Suppressor macrophage treated with lipopolysaccharide for 4 hours (primary cell): ENCODE data around the gene DNAJC22.
"Not testable (repeated sequence)": the region's sequence is repeated elsewhere in the genome, so short reads cannot be mapped to it uniquely, and the experiment has no call there.

Experiments used
- DNase-seq: peaks from one replicate; pipeline ENCODE4 v3.0.0-alpha.2; 2020

DNAJC22 gene

GRCh38 chr12:49331380-49332222 lies 15.1 kb upstream of the DNAJC22 start:
- DNase-seq, result peak; percentile 65

- DNase-seq, result no peak
Observed at GRCh38 chr12:49332441-49332861, 14.2 kb upstream of the DNAJC22 start.

DNA sequence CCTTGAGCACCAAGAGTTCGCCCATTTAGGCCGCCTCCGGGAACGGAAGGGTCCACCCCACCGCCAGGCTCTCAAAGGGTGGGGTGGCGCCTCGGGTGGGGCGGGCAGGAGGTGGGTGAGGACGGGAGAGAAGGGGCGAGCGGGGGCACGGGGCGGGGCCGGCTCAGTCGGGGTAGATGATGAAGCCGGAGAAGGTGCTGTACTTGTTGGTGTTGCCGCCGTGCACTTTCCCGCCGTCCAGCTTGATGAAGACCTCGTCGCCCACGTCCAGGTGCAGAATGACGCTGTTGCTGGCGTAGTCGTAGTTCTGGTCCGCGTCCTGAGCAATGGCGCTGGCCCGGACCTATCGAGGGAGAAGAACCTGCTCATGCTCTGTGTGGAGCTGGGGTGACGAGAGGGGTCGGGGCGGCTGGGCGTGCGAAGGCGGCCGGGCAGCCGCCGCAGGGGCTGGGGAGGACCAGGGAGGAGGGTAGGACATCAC lies 13.8 kb upstream of the DNAJC22 start:
- no peak for DNase-seq

DNA sequence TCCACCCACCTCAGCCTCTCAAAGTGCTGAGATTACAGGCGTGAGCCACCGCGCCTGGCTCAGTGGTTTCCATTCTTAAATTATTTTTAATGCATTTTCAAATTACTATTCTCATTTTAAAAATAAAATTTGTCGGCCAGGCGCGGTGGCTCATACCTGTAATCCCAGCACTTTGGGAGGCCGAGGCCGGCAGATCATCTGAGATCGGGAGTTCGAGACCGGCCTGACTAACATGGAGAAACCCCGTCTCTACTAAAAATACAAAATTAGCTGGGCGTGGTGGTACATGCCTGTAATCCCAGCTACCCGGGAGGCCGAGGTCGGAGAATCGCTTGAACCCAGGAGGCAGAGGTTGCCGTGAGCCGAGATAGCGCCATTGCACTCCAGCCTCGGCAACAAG lies 12.9 kb upstream of the DNAJC22 start:
- DNase-seq, result not testable (repeated sequence)

- no peak for DNase-seq
Observed at GRCh38 chr12:49334226-49334625, 12.5 kb upstream of the DNAJC22 start.

GRCh38 chr12:49334681-49335080 lies 12.0 kb upstream of the DNAJC22 start:
- no peak for DNase-seq

- DNase-seq, result no peak
Observed at GRCh38 chr12:49335118-49335954, 11.4 kb upstream of the DNAJC22 start.

DNA sequence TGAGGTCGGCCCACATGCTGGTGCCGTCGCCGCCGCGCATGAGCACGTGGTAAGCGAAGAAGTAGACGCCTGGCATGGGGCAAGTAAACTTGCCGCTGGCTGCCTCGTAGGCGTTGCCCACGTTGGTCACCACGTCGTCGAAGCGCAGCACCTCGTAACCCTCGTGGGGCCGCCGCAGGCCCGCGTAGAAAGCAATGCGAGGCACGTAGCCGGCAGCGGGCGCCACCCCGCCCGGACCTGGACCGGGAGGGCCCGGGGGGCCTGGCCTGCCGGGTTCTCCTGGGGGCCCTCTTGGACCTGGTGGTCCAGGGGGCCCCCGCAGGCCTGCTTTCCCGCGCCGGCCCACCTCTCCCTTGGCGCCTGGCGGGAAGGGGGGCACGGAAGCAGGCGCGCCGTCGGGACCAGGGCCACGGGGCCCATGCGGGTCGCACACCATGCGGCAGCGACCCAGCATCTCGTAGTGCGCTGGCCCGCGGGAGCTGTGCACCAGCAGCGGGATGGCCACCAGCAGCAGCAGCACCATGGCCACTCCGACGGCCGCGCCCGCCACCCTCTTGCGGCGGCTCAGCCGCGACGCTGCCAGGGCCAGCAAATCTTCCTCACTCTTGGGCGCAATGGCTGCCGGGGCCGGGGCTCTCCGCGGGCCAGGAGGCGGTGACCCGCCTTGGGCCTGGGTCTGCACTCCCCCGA lies 10.6 kb upstream of the DNAJC22 start:
- no peak for DNase-seq

GRCh38 chr12:49336645-49337584 lies 9.8 kb upstream of the DNAJC22 start, which contains the start of gene C1QL4:
C1QL4 (minus strand) TSS chr12:49337188; CDS start chr12:49336477, 711 bp downstream.
- DNase-seq, result peak; percentile 85

- DNase-seq, result no peak
Observed at GRCh38 chr12:49338830-49339463, 7.7 kb upstream of the DNAJC22 start.

DNA sequence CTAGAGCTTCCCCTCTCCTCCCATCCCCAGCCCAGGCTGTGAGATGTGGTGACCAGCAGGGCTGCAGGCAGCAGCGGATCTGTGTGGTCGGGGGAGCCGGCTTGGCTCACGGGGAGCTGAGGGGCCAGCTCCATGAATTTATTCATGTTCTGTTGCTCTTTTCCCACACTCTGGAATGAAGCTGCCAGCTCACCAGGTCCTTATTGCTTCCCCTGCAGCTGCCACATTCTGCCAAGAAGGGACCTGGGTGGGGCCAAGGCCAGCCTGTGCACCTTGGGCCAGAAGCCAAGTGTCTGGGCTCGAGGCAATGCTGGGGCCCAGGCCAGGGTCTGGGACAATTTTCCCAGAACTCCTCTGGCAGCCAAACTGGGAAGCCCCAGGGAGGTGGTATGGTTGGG lies 7.2 kb upstream of the DNAJC22 start:
- DNase-seq, result no peak

GRCh38 chr12:49340095-49340870 lies 6.4 kb upstream of the DNAJC22 start:
- DNase-seq, result no peak

DNA sequence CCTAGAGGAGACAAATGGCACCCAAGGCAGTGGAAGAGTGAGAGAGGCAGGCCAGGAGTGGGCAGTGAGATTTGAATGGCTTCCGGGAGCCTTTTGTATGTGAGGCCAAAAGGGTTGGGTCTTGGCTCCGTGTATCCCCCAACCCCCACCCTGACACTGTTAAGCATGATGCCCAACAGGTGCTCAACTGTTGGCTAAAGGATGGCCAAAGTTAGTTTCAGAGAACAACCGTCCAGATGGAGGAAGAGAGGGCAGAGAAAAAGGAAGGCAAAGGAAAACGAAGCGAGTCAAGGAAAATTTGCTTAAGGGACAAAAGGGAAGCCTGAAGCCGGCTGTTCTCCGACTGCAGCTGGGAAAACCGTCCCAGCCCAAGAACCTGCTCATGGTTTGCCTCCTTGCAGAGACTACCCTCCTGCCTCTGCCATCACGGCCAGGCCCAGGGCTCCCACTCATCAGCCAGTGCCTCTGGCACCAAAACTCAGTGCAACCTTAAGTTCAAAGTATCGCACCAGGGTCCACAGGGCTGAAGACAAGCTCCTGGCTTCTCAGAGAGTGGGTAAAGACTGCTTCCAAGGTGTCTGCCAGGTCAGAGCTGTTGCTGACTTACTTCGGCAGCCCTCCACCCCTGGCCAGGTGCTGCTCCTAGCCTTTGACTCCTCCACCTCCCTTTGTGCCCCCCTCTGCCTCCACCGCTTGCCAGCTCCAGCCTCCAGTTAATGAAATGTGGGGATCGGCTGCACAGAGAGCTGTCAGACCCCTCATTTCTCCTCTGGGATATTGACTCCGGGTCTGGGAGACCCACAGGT lies 5.5 kb upstream of the DNAJC22 start:
- no peak for DNase-seq

- no peak for DNase-seq
Observed at GRCh38 chr12:49341777-49342065, 5.0 kb upstream of the DNAJC22 start.

- peak; percentile 88 for DNase-seq
Observed at GRCh38 chr12:49342066-49342913, 4.4 kb upstream of the DNAJC22 start.

DNA sequence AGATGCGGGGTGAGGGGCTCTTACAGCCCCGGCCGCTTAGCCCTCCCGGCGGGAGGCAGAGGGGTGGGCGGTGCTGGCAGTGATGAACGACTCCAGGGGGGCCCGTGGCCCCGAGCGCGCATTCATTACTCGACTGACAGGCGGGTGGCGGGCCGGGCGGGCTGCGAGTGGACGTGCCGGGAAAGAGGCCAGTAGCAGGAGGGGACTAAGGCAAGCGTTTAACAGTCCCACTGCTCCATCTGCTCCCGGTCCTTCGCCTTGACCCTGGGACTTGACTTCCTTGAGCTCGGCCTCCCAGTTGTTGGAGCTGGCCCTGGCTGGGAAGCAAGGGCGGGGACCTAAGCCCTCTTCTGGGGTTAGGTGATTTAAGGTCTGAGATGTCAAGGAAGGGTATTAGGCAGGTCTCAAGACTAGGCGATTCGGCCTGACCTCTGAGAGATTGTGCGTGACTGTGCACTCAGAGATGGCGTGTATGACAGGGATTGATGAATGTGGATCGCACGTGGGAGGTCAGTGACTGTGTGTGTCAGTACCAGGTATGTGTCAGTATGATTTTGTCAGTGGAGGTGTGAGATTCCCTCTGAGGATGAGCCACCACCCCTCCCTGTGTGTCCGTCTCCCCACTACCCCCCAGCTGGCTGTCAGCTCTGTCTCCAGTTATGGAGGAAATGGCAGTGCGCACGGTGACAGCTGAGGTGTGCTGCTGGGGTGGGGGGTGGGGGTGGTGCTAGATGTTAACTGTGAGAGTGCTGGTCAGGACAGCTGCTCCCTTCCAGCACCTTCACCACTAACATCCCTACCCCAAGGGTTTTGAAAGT lies 3.6 kb upstream of the DNAJC22 start:
- DNase-seq, result no peak

DNA sequence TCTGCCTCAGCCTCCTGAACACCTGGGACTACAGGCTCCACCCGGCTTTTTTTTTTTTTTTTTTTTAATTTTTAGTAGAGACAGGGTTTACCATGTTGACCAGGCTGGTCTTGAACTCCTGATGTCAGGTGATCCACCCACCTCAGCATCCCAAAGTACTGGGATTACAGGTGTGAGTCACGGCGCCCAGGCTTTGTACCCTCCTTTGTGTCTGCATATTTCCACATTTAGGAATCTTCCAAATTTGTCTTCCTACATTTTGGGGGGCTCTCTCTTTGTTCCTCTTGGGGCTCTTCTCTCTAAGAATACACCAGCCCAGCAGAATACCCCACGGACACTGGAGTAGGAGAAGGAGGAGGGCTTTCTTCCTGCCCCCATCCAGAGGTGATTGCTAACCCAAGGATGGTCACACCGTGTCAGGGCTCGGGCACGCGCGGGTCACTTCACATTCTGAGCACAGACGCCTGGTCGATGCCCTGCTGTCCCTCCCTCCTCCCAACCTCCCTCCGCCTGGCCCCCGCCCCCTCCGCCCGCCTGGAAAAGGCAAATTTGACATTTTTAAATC lies 2.1 kb upstream of the DNAJC22 start:
- no peak for DNase-seq
